ENCODE results near the gene RAB4A.

RAB4A gene

GRCh38 chr1:229266274-229266673, 4.6 kb upstream of the RAB4A start:
- no CpG with 5 or more reads among the region's 3 CpGs for WGBS, 2 donors (ENCODE audit: extremely low coverage in 2 of 2, insufficient read length in 2 of 2, insufficient replicate concordance in 1 of 2)
- Histone ChIP-seq H2BK120ac (ENCODE audit: low read depth, low read length) (no peak overlapping the region), H2BK5ac (ENCODE audit: low read length) (no peak overlapping the region), H2AFZ (ENCODE audit: low read length) (no peak overlapping the region), H3K36me3 (replicated peaks in 1 of 2; ENCODE audit: control insufficient read depth in 2 of 2, insufficient read depth in 2 of 2, low read length in 2 of 2) (no peaks in the 10 kb centered on the region), H3K23ac (ENCODE audit: low read depth, low read length, poor library complexity) (no peak overlapping the region), H3K27ac (replicated peaks; ENCODE audit: low read length) (no peak overlapping the region), H4K91ac (ENCODE audit: low read depth, low read length, poor library complexity) (no peak overlapping the region), H3K9me3 (replicated peaks in 1 of 2; ENCODE audit: control insufficient read depth in 2 of 2, insufficient read depth in 1 of 2, low read depth in 1 of 2, low read length in 2 of 2) (peaks cover 0 to 3% of the 10 kb centered on the region in 2 donors), H3K14ac (ENCODE audit: low read length) (no peak overlapping the region), H4K8ac (ENCODE audit: low read depth, low read length) (no peak overlapping the region), H3K4ac (ENCODE audit: low read length) (no peak overlapping the region), H3K4me1 (ENCODE audit: control insufficient read depth in 2 of 2, insufficient read depth in 1 of 2, low read depth in 1 of 2, low read length in 2 of 2) (peaks cover 0 to 2% of the 10 kb centered on the region in 2 donors), H3K4me3 (ENCODE audit: low read length in 2 of 2) (no peak overlapping the region), H3K79me1 (ENCODE audit: low read depth, low read length) (no peaks in the 10 kb centered on the region), H2AK5ac (ENCODE audit: low read depth, low read length) (no peak overlapping the region), H2BK12ac (ENCODE audit: low read length) (no peak overlapping the region), H3K9ac (ENCODE audit: low read depth, low read length, poor library complexity) (no peak overlapping the region), H3K18ac (ENCODE audit: low read length) (no peak overlapping the region), H2BK15ac (ENCODE audit: low read length) (no peak overlapping the region), H3K27me3 (ENCODE audit: control insufficient read depth in 3 of 3, insufficient read depth in 3 of 3, low read depth in 1 of 3, low read length in 3 of 3) (no peaks in the 10 kb centered on the region), H3K4me2 (ENCODE audit: insufficient read depth, low read length, poor library complexity, severe bottlenecking) (no peak overlapping the region)
- no peak for DNase-seq (ENCODE audit: low spot score)

GRCh38 chr1:229266832-229267500, 3.9 kb upstream of the RAB4A start:
- H3K36me3 ChIP-seq (replicated peaks in 1 of 2; ENCODE audit: control insufficient read depth in 2 of 2, insufficient read depth in 2 of 2, low read length in 2 of 2): no peaks in the 10 kb centered on the region
- H3K18ac ChIP-seq (ENCODE audit: low read length): no peak overlapping the region
- peaks cover 0 to 2% of the 10 kb centered on the region in 2 donors for H3K4me1 ChIP-seq (ENCODE audit: control insufficient read depth in 2 of 2, insufficient read depth in 1 of 2, low read depth in 1 of 2, low read length in 2 of 2)
- H2AK5ac ChIP-seq (ENCODE audit: low read depth, low read length): no peak overlapping the region
- no peak overlapping the region for H3K4me3 ChIP-seq (ENCODE audit: low read length in 2 of 2)
- H4K91ac ChIP-seq (ENCODE audit: low read depth, low read length, poor library complexity): no peak overlapping the region
- no peak overlapping the region for H2AFZ ChIP-seq (ENCODE audit: low read length)
- H2BK15ac ChIP-seq (ENCODE audit: low read length): no peak overlapping the region
- no peaks in the 10 kb centered on the region for H3K79me1 ChIP-seq (ENCODE audit: low read depth, low read length)
- H2BK5ac ChIP-seq (ENCODE audit: low read length): no peak overlapping the region
- WGBS, 2 donors (ENCODE audit: extremely low coverage in 2 of 2, insufficient read length in 2 of 2, insufficient replicate concordance in 1 of 2): no CpG with 5 or more reads among the region's 2 CpGs
- H4K8ac ChIP-seq (ENCODE audit: low read depth, low read length): no peak overlapping the region
- DNase-seq (ENCODE audit: low spot score): no peak
- no peak overlapping the region for H3K4me2 ChIP-seq (ENCODE audit: insufficient read depth, low read length, poor library complexity, severe bottlenecking)
- H3K9me3 ChIP-seq (replicated peaks in 1 of 2; ENCODE audit: control insufficient read depth in 2 of 2, insufficient read depth in 1 of 2, low read depth in 1 of 2, low read length in 2 of 2): peaks cover 0 to 3% of the 10 kb centered on the region in 2 donors
- no peak overlapping the region for H3K14ac ChIP-seq (ENCODE audit: low read length)
- no peak overlapping the region for H3K27ac ChIP-seq (replicated peaks; ENCODE audit: low read length)
- no peaks in the 10 kb centered on the region for H3K27me3 ChIP-seq (ENCODE audit: control insufficient read depth in 3 of 3, insufficient read depth in 3 of 3, low read depth in 1 of 3, low read length in 3 of 3)
- H2BK12ac ChIP-seq (ENCODE audit: low read length): no peak overlapping the region
- no peak overlapping the region for H2BK120ac ChIP-seq (ENCODE audit: low read depth, low read length)
- no peak overlapping the region for H3K23ac ChIP-seq (ENCODE audit: low read depth, low read length, poor library complexity)
- H3K9ac ChIP-seq (ENCODE audit: low read depth, low read length, poor library complexity): no peak overlapping the region
- H3K4ac ChIP-seq (ENCODE audit: low read length): no peak overlapping the region

GRCh38 chr1:229268505-229268904, 2.4 kb upstream of the RAB4A start:
- no CpG with 5 or more reads among the region's 2 CpGs for WGBS, 2 donors (ENCODE audit: extremely low coverage in 2 of 2, insufficient read length in 2 of 2, insufficient replicate concordance in 1 of 2)

GRCh38 chr1:229271448-229272159, 693 bp downstream of the RAB4A start:
- no peak overlapping the region for H3K4ac ChIP-seq (ENCODE audit: low read length)
- H4K91ac ChIP-seq (ENCODE audit: low read depth, low read length, poor library complexity): no peak overlapping the region
- H3K79me1 ChIP-seq (ENCODE audit: low read depth, low read length): no peaks in the 10 kb centered on the region
- H3K27me3 ChIP-seq (ENCODE audit: control insufficient read depth in 3 of 3, insufficient read depth in 3 of 3, low read depth in 1 of 3, low read length in 3 of 3): no peaks in the 10 kb centered on the region
- H3K9me3 ChIP-seq (replicated peaks in 1 of 2; ENCODE audit: control insufficient read depth in 2 of 2, insufficient read depth in 1 of 2, low read depth in 1 of 2, low read length in 2 of 2): peaks cover 0 to 3% of the 10 kb centered on the region in 2 donors
- peak overlapping the region; percentile 59 for H2BK5ac ChIP-seq (ENCODE audit: low read length)
- peak; percentile 20 for DNase-seq (ENCODE audit: low spot score)
- peak overlapping the region; percentile 97 for H2AFZ ChIP-seq (ENCODE audit: low read length)
- no CpG with 5 or more reads among the region's 32 CpGs for WGBS, 2 donors (ENCODE audit: extremely low coverage in 2 of 2, insufficient read length in 2 of 2, insufficient replicate concordance in 1 of 2)
- H2AK5ac ChIP-seq (ENCODE audit: low read depth, low read length): peak overlapping the region; percentile 24
- peak overlapping the region; percentile 80 for H3K4me2 ChIP-seq (ENCODE audit: insufficient read depth, low read length, poor library complexity, severe bottlenecking)
- H3K4me1 ChIP-seq (ENCODE audit: control insufficient read depth in 2 of 2, insufficient read depth in 1 of 2, low read depth in 1 of 2, low read length in 2 of 2): peaks cover 7 to 11% of the 10 kb centered on the region in 2 donors
- peak overlapping the region; percentile 92 for H3K18ac ChIP-seq (ENCODE audit: low read length)
- no peak overlapping the region for H2BK15ac ChIP-seq (ENCODE audit: low read length)
- no peak overlapping the region for H2BK120ac ChIP-seq (ENCODE audit: low read depth, low read length)
- H3K27ac ChIP-seq (replicated peaks; ENCODE audit: low read length): peak overlapping the region; percentile 3
- H3K36me3 ChIP-seq (replicated peaks in 1 of 2; ENCODE audit: control insufficient read depth in 2 of 2, insufficient read depth in 2 of 2, low read length in 2 of 2): no peaks in the 10 kb centered on the region
- H3K23ac ChIP-seq (ENCODE audit: low read depth, low read length, poor library complexity): peak overlapping the region; percentile 61
- no peak overlapping the region for H2BK12ac ChIP-seq (ENCODE audit: low read length)
- H4K8ac ChIP-seq (ENCODE audit: low read depth, low read length): no peak overlapping the region
- peak overlapping the region; percentile 89 for H3K9ac ChIP-seq (ENCODE audit: low read depth, low read length, poor library complexity)
- peak overlapping the region; percentile 61 to 89 for H3K4me3 ChIP-seq (ENCODE audit: low read length in 2 of 2)
- H3K14ac ChIP-seq (ENCODE audit: low read length): no peak overlapping the region

More at GRCh38 chr1:229268505-229268904, 2.4 kb upstream of the RAB4A start:
- H3K27ac ChIP-seq (replicated peaks; ENCODE audit: low read length): no peak overlapping the region
- no peak overlapping the region for H2BK120ac ChIP-seq (ENCODE audit: low read depth, low read length)
- no peak overlapping the region for H2AK5ac ChIP-seq (ENCODE audit: low read depth, low read length)
- no peak overlapping the region for H2BK15ac ChIP-seq (ENCODE audit: low read length)
- no peaks in the 10 kb centered on the region for H3K79me1 ChIP-seq (ENCODE audit: low read depth, low read length)
- peaks cover 7 to 8% of the 10 kb centered on the region in 2 donors for H3K4me1 ChIP-seq (ENCODE audit: control insufficient read depth in 2 of 2, insufficient read depth in 1 of 2, low read depth in 1 of 2, low read length in 2 of 2)
- no peak overlapping the region for H3K4me2 ChIP-seq (ENCODE audit: insufficient read depth, low read length, poor library complexity, severe bottlenecking)
- H2AFZ ChIP-seq (ENCODE audit: low read length): no peak overlapping the region
- H3K23ac ChIP-seq (ENCODE audit: low read depth, low read length, poor library complexity): no peak overlapping the region
- H3K27me3 ChIP-seq (ENCODE audit: control insufficient read depth in 3 of 3, insufficient read depth in 3 of 3, low read depth in 1 of 3, low read length in 3 of 3): no peaks in the 10 kb centered on the region
- H2BK5ac ChIP-seq (ENCODE audit: low read length): no peak overlapping the region
- H4K91ac ChIP-seq (ENCODE audit: low read depth, low read length, poor library complexity): no peak overlapping the region
- H3K18ac ChIP-seq (ENCODE audit: low read length): no peak overlapping the region
- no peaks in the 10 kb centered on the region for H3K36me3 ChIP-seq (replicated peaks in 1 of 2; ENCODE audit: control insufficient read depth in 2 of 2, insufficient read depth in 2 of 2, low read length in 2 of 2)
- H4K8ac ChIP-seq (ENCODE audit: low read depth, low read length): no peak overlapping the region
- peaks cover 0 to 3% of the 10 kb centered on the region in 2 donors for H3K9me3 ChIP-seq (replicated peaks in 1 of 2; ENCODE audit: control insufficient read depth in 2 of 2, insufficient read depth in 1 of 2, low read depth in 1 of 2, low read length in 2 of 2)
- H3K9ac ChIP-seq (ENCODE audit: low read depth, low read length, poor library complexity): no peak overlapping the region
- no peak for DNase-seq (ENCODE audit: low spot score)
- no peak overlapping the region for H3K4ac ChIP-seq (ENCODE audit: low read length)
- H3K14ac ChIP-seq (ENCODE audit: low read length): no peak overlapping the region
- H3K4me3 ChIP-seq (ENCODE audit: low read length in 2 of 2): no peak overlapping the region
- H2BK12ac ChIP-seq (ENCODE audit: low read length): no peak overlapping the region
